ENCODE data around the gene DAB1.
A peak's percentile ranks its signal among the peaks of the same experiment; 100 is the strongest.
"Not testable (repeated sequence)": the region's sequence is repeated elsewhere in the genome, so short reads cannot be mapped to it uniquely, and the experiment has no call there.

The DAB1 gene

GRCh38 chr1:57220905-57221304 is 203.0 kb downstream of the DAB1 start:
- not testable (repeated sequence) for H3K9me3 ChIP-seq (ENCODE audit: insufficient read depth, low read depth, low read length); H3K36me3 ChIP-seq (ENCODE audit: insufficient read depth, low read length); H3K27ac ChIP-seq (ENCODE audit: low read depth, low read length); H3K4me3 ChIP-seq (ENCODE audit: low read length); H3K27me3 ChIP-seq (ENCODE audit: insufficient read depth, low read length); H3K9ac ChIP-seq (ENCODE audit: low read depth, low read length)
- peaks cover 10% of the 10 kb centered on the region for H3K4me1 ChIP-seq (ENCODE audit: insufficient read depth, low read length)
- no CpG with 5 or more reads among the region's 2 CpGs for WGBS

GRCh38 chr1:57218487-57219079 is 205.3 kb downstream of the DAB1 start:
- Histone ChIP-seq H3K9ac (ENCODE audit: low read depth, low read length) (no peak overlapping the region), H3K4me1 (ENCODE audit: insufficient read depth, low read length) (peaks cover 16% of the 10 kb centered on the region; the same call in 1 of the 2 replicates), H3K27me3 (ENCODE audit: insufficient read depth, low read length) (no peaks in the 10 kb centered on the region), H3K4me3 (ENCODE audit: low read length) (no peak overlapping the region), H3K27ac (ENCODE audit: low read depth, low read length) (no peak overlapping the region), H3K9me3 (ENCODE audit: insufficient read depth, low read depth, low read length) (no peaks in the 10 kb centered on the region), H3K36me3 (ENCODE audit: insufficient read depth, low read length) (no peaks in the 10 kb centered on the region)
- 92% methylated on average over 5 of the region's 6 CpGs for WGBS

- no peaks in the 10 kb centered on the region for H3K27me3 ChIP-seq (ENCODE audit: insufficient read depth, low read length)
- WGBS = 93% methylated on average over 7 of the region's 7 CpGs
- peaks cover 16% of the 10 kb centered on the region; the same call in 1 of the 2 replicates for H3K4me1 ChIP-seq (ENCODE audit: insufficient read depth, low read length)
- H3K4me3 ChIP-seq (ENCODE audit: low read length) = no peak overlapping the region
- H3K9ac ChIP-seq (ENCODE audit: low read depth, low read length) = no peak overlapping the region
- no peaks in the 10 kb centered on the region for H3K9me3 ChIP-seq (ENCODE audit: insufficient read depth, low read depth, low read length)
- H3K27ac ChIP-seq (ENCODE audit: low read depth, low read length) = no peak overlapping the region
- no peaks in the 10 kb centered on the region for H3K36me3 ChIP-seq (ENCODE audit: insufficient read depth, low read length)
Measured at GRCh38 chr1:57217905-57218304, 206.0 kb downstream of the DAB1 start.

GRCh38 chr1:57214951-57215575 is 208.8 kb downstream of the DAB1 start:
- Histone ChIP-seq H3K9me3 (ENCODE audit: insufficient read depth, low read depth, low read length) (no peaks in the 10 kb centered on the region), H3K4me3 (ENCODE audit: low read length) (no peak overlapping the region), H3K36me3 (ENCODE audit: insufficient read depth, low read length) (no peaks in the 10 kb centered on the region), H3K4me1 (ENCODE audit: insufficient read depth, low read length) (peaks cover 16% of the 10 kb centered on the region; the same call in 1 of the 2 replicates), H3K9ac (ENCODE audit: low read depth, low read length) (no peak overlapping the region), H3K27ac (ENCODE audit: low read depth, low read length) (peak overlapping the region; percentile 42; the same call in 1 of the 2 replicates), H3K27me3 (ENCODE audit: insufficient read depth, low read length) (no peaks in the 10 kb centered on the region)
- WGBS = 75% methylated on average over 5 of the region's 5 CpGs

- Histone ChIP-seq H3K4me3 (ENCODE audit: low read length) (no peak overlapping the region), H3K9me3 (ENCODE audit: insufficient read depth, low read depth, low read length) (no peaks in the 10 kb centered on the region), H3K27me3 (ENCODE audit: insufficient read depth, low read length) (peaks cover 14% of the 10 kb centered on the region), H3K36me3 (ENCODE audit: insufficient read depth, low read length) (no peaks in the 10 kb centered on the region), H3K9ac (ENCODE audit: low read depth, low read length) (no peak overlapping the region), H3K4me1 (ENCODE audit: insufficient read depth, low read length) (peaks cover 17% of the 10 kb centered on the region), H3K27ac (ENCODE audit: low read depth, low read length) (no peak overlapping the region)
- 85% methylated on average over 2 of the region's 2 CpGs for WGBS
Measured at GRCh38 chr1:57210881-57211280, 213.0 kb downstream of the DAB1 start.

GRCh38 chr1:57209495-57209894 is 214.4 kb downstream of the DAB1 start:
- no peak overlapping the region for H3K27ac ChIP-seq (ENCODE audit: low read depth, low read length)
- peaks cover 28% of the 10 kb centered on the region for H3K27me3 ChIP-seq (ENCODE audit: insufficient read depth, low read length)
- H3K9me3 ChIP-seq (ENCODE audit: insufficient read depth, low read depth, low read length) = no peaks in the 10 kb centered on the region
- H3K4me1 ChIP-seq (ENCODE audit: insufficient read depth, low read length) = peaks cover 20% of the 10 kb centered on the region
- no peaks in the 10 kb centered on the region for H3K36me3 ChIP-seq (ENCODE audit: insufficient read depth, low read length)
- WGBS = 87% methylated on average over 1 of the region's 1 CpG
- no peak overlapping the region for H3K9ac ChIP-seq (ENCODE audit: low read depth, low read length)
- H3K4me3 ChIP-seq (ENCODE audit: low read length) = no peak overlapping the region

- Histone ChIP-seq H3K36me3 (ENCODE audit: insufficient read depth, low read length) (no peaks in the 10 kb centered on the region), H3K9me3 (ENCODE audit: insufficient read depth, low read depth, low read length) (no peaks in the 10 kb centered on the region), H3K4me1 (ENCODE audit: insufficient read depth, low read length) (peaks cover 24% of the 10 kb centered on the region), H3K27me3 (ENCODE audit: insufficient read depth, low read length) (peaks cover 34% of the 10 kb centered on the region), H3K27ac (ENCODE audit: low read depth, low read length) (no peak overlapping the region), H3K9ac (ENCODE audit: low read depth, low read length) (no peak overlapping the region), H3K4me3 (ENCODE audit: low read length) (no peak overlapping the region)
- 98% methylated on average over 1 of the region's 1 CpG for WGBS
Measured at GRCh38 chr1:57208741-57209302, 215.0 kb downstream of the DAB1 start.

GRCh38 chr1:57206038-57206437 is 217.8 kb downstream of the DAB1 start:
- H3K36me3 ChIP-seq (ENCODE audit: insufficient read depth, low read length) = no peaks in the 10 kb centered on the region
- H3K9ac ChIP-seq (ENCODE audit: low read depth, low read length) = peak overlapping the region; percentile 19; the same call in 1 of the 2 replicates
- peak overlapping the region; percentile 19; the same call in 1 of the 2 replicates for H3K27ac ChIP-seq (ENCODE audit: low read depth, low read length)
- peaks cover 61% of the 10 kb centered on the region for H3K27me3 ChIP-seq (ENCODE audit: insufficient read depth, low read length)
- peaks cover 40% of the 10 kb centered on the region for H3K4me1 ChIP-seq (ENCODE audit: insufficient read depth, low read length)
- H3K9me3 ChIP-seq (ENCODE audit: insufficient read depth, low read depth, low read length) = no peaks in the 10 kb centered on the region
- H3K4me3 ChIP-seq (ENCODE audit: low read length) = no peak overlapping the region

GRCh38 chr1:57204942-57205787 is 218.7 kb downstream of the DAB1 start:
- H3K36me3 ChIP-seq (ENCODE audit: insufficient read depth, low read length) = no peaks in the 10 kb centered on the region
- peak overlapping the region; percentile 22; the same call in 1 of the 2 replicates for H3K4me3 ChIP-seq (ENCODE audit: low read length)
- H3K9me3 ChIP-seq (ENCODE audit: insufficient read depth, low read depth, low read length) = no peaks in the 10 kb centered on the region
- peaks cover 70% of the 10 kb centered on the region for H3K27me3 ChIP-seq (ENCODE audit: insufficient read depth, low read length)
- WGBS = 64% methylated on average over 5 of the region's 5 CpGs
- peak overlapping the region; percentile 19 for H3K27ac ChIP-seq (ENCODE audit: low read depth, low read length)
- peaks cover 40% of the 10 kb centered on the region for H3K4me1 ChIP-seq (ENCODE audit: insufficient read depth, low read length)
- H3K9ac ChIP-seq (ENCODE audit: low read depth, low read length) = peak overlapping the region; percentile 19; the same call in 1 of the 2 replicates

- Histone ChIP-seq H3K4me3 (ENCODE audit: low read length) (no peak overlapping the region), H3K4me1 (ENCODE audit: insufficient read depth, low read length) (peaks cover 43% of the 10 kb centered on the region), H3K36me3 (ENCODE audit: insufficient read depth, low read length) (no peaks in the 10 kb centered on the region), H3K9ac (ENCODE audit: low read depth, low read length) (no peak overlapping the region), H3K27me3 (ENCODE audit: insufficient read depth, low read length) (peaks cover 78% of the 10 kb centered on the region), H3K27ac (ENCODE audit: low read depth, low read length) (no peak overlapping the region), H3K9me3 (ENCODE audit: insufficient read depth, low read depth, low read length) (no peaks in the 10 kb centered on the region)
- no CpG with 5 or more reads among the region's 3 CpGs for WGBS
Measured at GRCh38 chr1:57204091-57204490, 219.8 kb downstream of the DAB1 start.

- Histone ChIP-seq H3K9ac (ENCODE audit: low read depth, low read length) (no peak overlapping the region), H3K36me3 (ENCODE audit: insufficient read depth, low read length) (no peaks in the 10 kb centered on the region), H3K27me3 (ENCODE audit: insufficient read depth, low read length) (peaks cover 70% of the 10 kb centered on the region), H3K27ac (ENCODE audit: low read depth, low read length) (no peak overlapping the region), H3K4me1 (ENCODE audit: insufficient read depth, low read length) (peaks cover 49% of the 10 kb centered on the region), H3K4me3 (ENCODE audit: low read length) (no peak overlapping the region), H3K9me3 (ENCODE audit: insufficient read depth, low read depth, low read length) (no peaks in the 10 kb centered on the region)
- no CpG with 5 or more reads among the region's 2 CpGs for WGBS
Measured at GRCh38 chr1:57202241-57202640, 221.6 kb downstream of the DAB1 start.

All from HUES64 (cell line).